ENCODE results near the gene CDH24. TPM values are rescaled to one million over a fixed set of nuclear protein-coding genes. Genes with fewer than 3 reads are reported as not detected.

CDH24 gene
- total and polyA plus RNA-seq, 9 of the 15 experiments (the other 6 are each of a cell fraction or from before 2014, with no cell fraction given) = 0.04 to 16.2 (median 4.9) TPM

DNA sequence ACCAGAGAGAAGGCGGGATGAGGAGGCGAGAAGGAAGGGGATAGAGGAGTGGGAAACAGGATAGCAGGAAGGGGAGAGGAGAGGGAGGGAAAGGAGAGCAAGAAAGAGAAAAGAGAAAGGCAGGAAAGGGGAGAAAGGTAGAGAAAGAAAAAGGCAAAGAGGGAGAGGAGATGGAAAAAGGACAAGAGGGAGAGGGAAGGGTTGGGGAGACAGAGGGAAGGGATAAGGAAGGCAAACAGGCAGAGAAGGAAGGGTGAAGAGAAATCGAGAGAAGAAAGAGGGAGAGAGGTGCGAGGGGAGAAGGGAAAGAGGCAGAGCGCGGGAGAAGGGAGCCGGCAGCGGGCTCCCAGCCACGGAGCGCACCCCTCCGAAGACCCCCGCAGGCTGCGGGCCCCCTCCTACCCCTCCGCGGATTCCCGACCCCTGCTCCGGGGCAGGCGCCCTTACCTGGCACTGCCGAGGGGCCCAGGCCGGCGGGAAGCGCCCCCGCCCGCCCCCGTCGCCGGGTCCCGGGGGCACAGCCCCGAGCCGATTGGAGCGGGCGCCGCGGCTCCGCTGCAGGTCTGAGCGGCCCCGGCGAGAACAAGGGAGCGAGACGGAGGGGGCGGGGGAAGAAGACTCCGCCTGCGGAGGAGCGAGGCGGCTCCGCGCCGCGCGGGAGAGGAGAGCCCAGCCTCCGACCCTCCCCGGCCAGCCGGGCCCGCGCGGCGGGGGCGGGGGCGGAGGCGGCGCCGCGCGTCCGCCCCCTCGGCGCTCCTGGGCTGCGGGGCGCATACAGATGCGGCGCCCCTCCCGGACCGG lies at the start of gene CDH24 (continued):
- TF ChIP-seq, protein P1, sequence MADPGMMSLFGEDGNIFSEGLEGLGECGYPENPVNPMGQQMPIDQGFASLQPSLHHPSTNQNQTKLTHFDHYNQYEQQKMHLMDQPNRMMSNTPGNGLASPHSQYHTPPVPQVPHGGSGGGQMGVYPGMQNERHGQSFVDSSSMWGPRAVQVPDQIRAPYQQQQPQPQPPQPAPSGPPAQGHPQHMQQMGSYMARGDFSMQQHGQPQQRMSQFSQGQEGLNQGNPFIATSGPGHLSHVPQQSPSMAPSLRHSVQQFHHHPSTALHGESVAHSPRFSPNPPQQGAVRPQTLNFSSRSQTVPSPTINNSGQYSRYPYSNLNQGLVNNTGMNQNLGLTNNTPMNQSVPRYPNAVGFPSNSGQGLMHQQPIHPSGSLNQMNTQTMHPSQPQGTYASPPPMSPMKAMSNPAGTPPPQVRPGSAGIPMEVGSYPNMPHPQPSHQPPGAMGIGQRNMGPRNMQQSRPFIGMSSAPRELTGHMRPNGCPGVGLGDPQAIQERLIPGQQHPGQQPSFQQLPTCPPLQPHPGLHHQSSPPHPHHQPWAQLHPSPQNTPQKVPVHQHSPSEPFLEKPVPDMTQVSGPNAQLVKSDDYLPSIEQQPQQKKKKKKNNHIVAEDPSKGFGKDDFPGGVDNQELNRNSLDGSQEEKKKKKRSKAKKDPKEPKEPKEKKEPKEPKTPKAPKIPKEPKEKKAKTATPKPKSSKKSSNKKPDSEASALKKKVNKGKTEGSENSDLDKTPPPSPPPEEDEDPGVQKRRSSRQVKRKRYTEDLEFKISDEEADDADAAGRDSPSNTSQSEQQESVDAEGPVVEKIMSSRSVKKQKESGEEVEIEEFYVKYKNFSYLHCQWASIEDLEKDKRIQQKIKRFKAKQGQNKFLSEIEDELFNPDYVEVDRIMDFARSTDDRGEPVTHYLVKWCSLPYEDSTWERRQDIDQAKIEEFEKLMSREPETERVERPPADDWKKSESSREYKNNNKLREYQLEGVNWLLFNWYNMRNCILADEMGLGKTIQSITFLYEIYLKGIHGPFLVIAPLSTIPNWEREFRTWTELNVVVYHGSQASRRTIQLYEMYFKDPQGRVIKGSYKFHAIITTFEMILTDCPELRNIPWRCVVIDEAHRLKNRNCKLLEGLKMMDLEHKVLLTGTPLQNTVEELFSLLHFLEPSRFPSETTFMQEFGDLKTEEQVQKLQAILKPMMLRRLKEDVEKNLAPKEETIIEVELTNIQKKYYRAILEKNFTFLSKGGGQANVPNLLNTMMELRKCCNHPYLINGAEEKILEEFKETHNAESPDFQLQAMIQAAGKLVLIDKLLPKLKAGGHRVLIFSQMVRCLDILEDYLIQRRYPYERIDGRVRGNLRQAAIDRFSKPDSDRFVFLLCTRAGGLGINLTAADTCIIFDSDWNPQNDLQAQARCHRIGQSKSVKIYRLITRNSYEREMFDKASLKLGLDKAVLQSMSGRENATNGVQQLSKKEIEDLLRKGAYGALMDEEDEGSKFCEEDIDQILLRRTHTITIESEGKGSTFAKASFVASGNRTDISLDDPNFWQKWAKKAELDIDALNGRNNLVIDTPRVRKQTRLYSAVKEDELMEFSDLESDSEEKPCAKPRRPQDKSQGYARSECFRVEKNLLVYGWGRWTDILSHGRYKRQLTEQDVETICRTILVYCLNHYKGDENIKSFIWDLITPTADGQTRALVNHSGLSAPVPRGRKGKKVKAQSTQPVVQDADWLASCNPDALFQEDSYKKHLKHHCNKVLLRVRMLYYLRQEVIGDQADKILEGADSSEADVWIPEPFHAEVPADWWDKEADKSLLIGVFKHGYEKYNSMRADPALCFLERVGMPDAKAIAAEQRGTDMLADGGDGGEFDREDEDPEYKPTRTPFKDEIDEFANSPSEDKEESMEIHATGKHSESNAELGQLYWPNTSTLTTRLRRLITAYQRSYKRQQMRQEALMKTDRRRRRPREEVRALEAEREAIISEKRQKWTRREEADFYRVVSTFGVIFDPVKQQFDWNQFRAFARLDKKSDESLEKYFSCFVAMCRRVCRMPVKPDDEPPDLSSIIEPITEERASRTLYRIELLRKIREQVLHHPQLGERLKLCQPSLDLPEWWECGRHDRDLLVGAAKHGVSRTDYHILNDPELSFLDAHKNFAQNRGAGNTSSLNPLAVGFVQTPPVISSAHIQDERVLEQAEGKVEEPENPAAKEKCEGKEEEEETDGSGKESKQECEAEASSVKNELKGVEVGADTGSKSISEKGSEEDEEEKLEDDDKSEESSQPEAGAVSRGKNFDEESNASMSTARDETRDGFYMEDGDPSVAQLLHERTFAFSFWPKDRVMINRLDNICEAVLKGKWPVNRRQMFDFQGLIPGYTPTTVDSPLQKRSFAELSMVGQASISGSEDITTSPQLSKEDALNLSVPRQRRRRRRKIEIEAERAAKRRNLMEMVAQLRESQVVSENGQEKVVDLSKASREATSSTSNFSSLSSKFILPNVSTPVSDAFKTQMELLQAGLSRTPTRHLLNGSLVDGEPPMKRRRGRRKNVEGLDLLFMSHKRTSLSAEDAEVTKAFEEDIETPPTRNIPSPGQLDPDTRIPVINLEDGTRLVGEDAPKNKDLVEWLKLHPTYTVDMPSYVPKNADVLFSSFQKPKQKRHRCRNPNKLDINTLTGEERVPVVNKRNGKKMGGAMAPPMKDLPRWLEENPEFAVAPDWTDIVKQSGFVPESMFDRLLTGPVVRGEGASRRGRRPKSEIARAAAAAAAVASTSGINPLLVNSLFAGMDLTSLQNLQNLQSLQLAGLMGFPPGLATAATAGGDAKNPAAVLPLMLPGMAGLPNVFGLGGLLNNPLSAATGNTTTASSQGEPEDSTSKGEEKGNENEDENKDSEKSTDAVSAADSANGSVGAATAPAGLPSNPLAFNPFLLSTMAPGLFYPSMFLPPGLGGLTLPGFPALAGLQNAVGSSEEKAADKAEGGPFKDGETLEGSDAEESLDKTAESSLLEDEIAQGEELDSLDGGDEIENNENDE (IDR thresholded peaks at IDR 0.05; ENCODE audit: low read depth, low read length) = no peak
- TF ChIP-seq ZNF263 (CRISPR knock-in tag; IDR thresholded peaks at IDR 0.05; ENCODE audit: borderline replicate concordance) (no peak), RBFOX2 (IDR thresholded peaks at IDR 0.05; ENCODE audit: low read depth, low read length) (peak; percentile 58; the same call in 1 of the 2 replicates), ZNF778 (CRISPR knock-in tag; IDR thresholded peaks at IDR 0.05) (no peak), ZNF12 (CRISPR knock-in tag; IDR thresholded peaks at IDR 0.05) (no peak), DIDO1 (tag; IDR thresholded peaks at IDR 0.05; ENCODE audit: low read depth) (no peak), ZKSCAN1 (IDR thresholded peaks at IDR 0.05; ENCODE audit: low read depth, low read length) (no peak), HDAC1 (IDR thresholded peaks at IDR 0.05) (peak in 1 of 2 experiments; percentile 73; a peak in 2 of 4 replicates), ZNF143 (CRISPR knock-in tag; IDR thresholded peaks at IDR 0.05) (no peak)
- TF ChIP-seq, protein P2, sequence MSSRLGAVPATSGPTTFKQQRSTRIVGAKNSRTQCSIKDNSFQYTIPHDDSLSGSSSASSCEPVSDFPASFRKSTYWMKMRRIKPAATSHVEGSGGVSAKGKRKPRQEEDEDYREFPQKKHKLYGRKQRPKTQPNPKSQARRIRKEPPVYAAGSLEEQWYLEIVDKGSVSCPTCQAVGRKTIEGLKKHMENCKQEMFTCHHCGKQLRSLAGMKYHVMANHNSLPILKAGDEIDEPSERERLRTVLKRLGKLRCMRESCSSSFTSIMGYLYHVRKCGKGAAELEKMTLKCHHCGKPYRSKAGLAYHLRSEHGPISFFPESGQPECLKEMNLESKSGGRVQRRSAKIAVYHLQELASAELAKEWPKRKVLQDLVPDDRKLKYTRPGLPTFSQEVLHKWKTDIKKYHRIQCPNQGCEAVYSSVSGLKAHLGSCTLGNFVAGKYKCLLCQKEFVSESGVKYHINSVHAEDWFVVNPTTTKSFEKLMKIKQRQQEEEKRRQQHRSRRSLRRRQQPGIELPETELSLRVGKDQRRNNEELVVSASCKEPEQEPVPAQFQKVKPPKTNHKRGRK (tag; IDR thresholded peaks at IDR 0.05) = peak; percentile 99
- TF ChIP-seq, protein P3, sequence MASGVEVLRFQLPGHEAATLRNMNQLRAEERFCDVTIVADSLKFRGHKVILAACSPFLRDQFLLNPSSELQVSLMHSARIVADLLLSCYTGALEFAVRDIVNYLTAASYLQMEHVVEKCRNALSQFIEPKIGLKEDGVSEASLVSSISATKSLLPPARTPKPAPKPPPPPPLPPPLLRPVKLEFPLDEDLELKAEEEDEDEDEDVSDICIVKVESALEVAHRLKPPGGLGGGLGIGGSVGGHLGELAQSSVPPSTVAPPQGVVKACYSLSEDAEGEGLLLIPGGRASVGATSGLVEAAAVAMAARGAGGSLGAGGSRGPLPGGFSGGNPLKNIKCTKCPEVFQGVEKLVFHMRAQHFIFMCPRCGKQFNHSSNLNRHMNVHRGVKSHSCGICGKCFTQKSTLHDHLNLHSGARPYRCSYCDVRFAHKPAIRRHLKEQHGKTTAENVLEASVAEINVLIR (CRISPR knock-in tag; IDR thresholded peaks at IDR 0.05) = no peak
- TF ChIP-seq, protein P4, sequence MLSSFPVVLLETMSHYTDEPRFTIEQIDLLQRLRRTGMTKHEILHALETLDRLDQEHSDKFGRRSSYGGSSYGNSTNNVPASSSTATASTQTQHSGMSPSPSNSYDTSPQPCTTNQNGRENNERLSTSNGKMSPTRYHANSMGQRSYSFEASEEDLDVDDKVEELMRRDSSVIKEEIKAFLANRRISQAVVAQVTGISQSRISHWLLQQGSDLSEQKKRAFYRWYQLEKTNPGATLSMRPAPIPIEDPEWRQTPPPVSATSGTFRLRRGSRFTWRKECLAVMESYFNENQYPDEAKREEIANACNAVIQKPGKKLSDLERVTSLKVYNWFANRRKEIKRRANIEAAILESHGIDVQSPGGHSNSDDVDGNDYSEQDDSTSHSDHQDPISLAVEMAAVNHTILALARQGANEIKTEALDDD (IDR thresholded peaks at IDR 0.05) = no peak
